ENCODE results near the gene KDM5B.

The KDM5B gene

DNA sequence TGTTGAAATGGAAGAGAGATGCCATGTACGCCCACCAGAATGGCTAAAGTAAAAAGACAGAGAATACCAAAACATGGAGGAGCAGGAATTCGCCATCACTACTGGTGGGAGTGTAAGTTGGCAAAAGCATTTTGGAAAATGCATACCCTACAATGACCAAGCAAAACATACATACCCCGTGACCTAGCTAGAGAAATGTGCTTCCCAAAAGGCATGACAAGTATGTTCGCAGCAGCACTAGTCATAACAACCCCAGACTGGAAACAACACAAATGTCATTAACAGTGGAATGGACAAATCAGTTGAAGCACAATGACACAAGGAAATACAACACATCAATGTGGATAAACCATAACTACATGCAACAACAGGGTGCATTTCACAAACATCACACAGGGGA lies 125.2 kb downstream of the KDM5B start:
- no peak for DNase-seq

DNA sequence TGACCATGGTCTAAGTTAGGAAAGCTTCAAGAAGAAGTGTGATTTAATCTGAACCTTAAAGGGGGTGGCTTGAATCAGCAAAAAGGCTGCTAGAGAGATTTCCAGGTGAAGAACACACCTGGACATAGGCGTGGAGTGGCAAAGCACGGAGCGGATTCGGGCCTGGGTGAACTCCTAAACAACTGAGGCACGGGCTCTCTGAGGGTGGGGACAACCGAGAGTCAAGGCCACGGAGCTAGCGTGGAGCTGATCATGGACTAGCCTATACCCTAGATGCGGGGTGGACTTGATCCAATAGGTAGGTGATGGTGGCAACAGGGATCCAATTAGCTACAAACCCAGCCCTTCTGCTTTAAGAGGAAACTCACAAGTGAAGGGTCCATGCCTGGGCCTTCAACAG lies 125.7 kb downstream of the KDM5B start:
- DNase-seq: no peak

DNA sequence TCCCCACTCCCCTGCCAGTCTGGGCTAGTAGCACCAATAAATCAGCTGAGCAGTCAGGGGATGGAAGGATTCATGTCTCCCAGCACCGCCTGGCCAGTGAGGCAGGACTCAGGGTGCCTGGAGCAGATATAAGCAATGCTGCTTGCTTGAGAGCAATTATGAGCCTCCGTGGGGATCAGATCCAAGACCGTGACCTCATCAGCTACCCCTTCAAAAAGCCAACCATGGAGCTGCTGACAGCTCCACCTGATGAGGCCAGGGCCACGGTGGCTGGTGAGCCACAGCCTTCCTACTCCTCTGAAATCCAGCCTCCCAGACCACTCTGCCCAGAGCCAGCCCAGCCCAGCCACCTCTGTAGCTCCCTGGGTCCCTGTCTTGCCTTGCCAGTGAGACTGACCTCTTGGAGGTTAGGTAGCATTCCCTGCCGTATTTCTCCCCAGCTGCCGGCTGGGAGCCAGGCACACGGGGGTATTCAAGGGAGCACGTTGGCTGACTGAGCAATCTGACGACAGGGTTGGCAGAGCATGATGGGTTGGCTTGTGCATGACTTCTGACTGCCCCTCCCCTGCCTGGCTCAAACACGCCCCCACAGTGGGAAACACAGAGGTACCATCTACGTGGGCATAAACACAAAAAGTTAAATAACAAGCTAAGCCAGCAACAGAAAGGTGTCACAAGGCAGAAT lies 126.3 kb downstream of the KDM5B start:
- no peak for DNase-seq

DNA sequence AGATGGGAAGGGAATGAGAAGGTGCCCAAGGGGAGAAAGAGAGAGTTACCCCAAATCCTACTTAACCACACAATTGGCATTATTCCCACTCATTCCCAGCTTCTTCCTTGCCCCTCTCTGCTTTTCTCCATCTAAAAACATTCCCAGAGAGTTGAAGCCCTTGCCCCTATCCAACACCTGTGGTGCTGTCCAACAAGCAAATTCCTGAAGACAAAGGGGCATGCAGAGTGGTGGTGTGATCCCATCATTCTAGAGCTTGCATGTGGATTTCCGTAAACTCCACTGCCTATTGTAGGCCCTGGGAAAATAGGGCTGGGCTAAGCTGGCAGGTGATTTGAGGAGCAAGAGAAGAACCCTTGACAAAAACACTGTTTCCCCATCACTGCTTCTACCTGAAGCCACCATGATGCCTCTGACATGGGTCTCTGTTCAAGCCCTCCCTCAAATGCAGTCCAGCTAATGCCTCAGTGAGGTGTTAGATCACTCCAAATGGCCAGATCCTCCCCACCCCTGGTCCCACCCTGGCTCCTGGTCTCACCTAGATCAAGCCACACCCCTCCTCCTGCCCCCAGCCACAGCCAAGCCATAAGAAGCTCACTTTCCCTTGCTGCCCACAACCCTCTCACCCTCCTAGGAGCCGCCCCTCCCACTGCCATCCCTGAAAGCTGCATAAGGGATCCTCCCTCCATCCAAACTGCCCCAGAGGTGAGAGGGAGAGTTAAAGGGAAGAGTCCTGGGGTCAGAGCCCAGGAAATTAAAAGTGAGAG lies 127.5 kb downstream of the KDM5B start:
- no peak for DNase-seq

DNA sequence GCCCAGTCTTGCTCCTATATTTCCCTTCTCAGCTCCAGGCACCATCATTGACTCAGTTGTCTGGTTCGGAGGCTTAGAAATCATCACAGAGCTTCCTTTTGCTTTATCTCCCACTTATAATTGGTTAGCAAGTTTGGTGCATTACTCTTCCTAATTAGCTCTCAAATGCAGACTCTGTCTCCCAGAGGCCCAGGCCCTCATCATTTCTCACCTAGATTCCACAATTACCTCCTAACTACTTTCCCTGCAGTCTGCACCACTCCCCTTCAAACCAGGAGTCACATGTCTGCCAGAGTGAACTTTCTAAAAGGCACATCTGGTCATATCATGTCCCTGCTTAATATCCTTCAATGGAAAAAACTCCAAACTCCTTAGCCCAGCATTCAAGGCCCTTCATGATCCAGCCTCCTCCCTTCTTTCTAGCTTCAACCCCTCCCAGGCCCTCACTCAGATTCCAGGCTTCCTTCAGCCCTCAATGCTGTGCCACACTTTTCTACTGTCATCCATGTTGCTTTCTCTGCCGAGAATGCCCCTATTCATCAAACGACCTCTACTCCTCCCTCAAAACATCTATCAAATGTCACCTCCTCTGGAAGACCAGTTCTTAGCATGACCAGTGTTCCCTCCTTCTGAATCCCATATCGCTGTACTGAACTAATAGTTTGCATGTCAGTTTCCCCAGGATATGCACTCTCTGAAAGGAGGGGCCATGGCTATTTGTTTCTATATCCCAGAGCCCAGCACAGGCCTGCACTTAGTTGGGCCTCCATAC lies 128.6 kb downstream of the KDM5B start:
- DNase-seq: no peak

DNA sequence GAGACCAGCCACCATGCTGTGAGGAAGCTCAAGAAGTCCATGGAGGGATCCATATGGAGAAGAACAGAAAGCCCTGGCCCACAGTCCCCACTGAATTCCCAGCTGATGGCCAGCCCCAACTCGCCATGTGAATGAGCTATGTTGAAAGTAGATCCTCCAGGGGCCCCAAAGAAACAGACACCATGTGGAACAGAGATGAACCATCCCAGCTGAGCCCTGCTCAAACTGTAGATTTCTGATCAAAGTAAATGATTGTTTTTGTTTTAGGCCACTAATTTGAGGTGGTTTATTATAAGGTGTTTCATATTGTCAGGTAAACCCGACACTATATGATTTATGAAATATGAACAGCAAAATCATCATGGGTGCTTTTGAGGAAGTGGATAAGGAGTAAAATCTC lies 130.8 kb downstream of the KDM5B start:
- DNase-seq: no peak

Data from NCI-H1417 treated with DMSO at 0.1 percent for 48 hours (cell line).